GM19351 (cell line): ENCODE results near the gene AKT2.

Experiments
- ATAC-seq: cut with Tn5 transposase; IDR thresholded peaks from one replicate; pipeline ENCODE4 v1.9.1; 2021; ENCODE audit warnings: mild to moderate bottlenecking, moderate library complexity; ENCODE audit not compliant: unreplicated experiment

Gene AKT2

GRCh38 chr19:40255619-40256166 lies 29.5 kb downstream of the AKT2 start:
- no peak for ATAC-seq

DNA sequence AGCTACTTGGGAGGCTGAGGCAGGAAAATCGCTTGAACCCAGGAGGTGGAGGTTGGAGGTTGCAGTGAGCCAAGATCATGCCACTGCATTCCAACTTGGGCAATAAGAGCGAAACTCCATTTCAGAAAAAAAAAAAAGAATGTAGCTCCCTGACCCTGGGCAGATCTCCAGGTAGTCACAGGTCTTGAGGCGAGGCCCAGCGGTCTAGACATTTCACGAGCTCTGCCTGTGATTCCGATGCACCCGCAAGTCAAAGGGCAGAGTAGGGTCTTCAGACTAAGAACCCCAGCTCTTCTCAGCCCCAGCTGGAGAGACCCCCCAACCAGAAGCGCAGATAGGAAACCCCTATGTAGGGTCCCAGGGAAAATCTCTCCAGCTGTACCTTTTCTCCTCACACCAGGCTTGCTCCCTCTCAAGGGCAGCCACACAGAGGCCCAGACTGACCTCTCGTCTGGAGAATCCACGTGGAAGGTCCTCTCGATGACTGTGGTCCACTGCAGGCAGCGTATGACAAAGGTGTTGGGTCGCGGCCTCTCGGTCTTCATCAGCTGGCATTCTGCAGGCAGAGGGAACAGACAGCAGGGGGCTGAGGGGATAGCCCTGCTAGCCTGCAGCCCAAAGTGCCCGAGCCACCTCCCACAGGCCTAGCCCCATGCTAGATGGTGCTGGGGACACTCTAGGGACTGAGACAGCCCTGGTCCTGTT lies 30.3 kb downstream of the AKT2 start:
- ATAC-seq, result no peak

DNA sequence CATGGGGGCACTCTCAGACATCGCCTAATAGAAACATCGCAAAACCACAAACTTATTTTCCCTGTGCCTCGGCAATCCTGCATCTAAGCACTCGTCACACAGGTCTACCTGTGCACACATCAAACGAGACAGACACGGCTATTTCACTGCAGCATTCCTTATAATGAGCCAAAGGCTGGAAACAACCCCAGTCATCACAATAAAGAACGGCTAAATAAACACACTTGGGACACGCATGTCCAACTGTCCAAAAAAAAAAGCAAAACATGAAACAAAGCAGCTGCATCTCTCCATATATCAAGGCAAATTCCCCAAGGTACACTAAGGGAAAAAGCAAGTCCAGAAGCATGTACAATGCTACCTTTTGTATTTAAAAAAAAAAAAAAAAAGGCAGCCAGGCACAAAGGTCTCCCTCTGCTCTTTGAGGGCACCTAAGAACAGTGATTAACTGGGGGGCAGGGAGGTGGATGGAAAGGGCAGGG lies 31.5 kb downstream of the AKT2 start:
- ATAC-seq, result no peak

- no peak for ATAC-seq
Observed at GRCh38 chr19:40252395-40252794, 32.8 kb downstream of the AKT2 start.

DNA sequence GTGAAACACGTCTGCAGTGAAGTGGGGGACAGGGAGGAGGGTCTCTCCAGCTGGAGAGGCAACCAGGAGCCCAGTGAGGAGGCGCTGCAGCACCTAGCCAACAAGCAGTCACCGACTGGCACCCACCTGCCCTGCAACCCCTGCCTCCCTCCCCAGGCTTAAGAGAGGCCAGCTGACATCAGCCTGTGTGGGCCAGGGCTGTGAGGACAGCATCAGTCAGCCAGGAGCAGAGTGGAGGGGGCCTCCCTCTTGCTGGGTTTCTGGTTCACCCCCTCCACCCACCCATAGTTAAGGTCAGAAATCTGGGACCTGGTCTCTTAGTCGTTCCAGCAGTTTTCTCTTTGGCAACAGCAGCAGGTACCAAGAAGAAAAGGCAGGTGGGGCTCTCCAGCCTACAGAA lies 33.2 kb downstream of the AKT2 start:
- ATAC-seq, result no peak

GRCh38 chr19:40251244-40251643 lies 33.9 kb downstream of the AKT2 start:
- ATAC-seq, result no peak

DNA sequence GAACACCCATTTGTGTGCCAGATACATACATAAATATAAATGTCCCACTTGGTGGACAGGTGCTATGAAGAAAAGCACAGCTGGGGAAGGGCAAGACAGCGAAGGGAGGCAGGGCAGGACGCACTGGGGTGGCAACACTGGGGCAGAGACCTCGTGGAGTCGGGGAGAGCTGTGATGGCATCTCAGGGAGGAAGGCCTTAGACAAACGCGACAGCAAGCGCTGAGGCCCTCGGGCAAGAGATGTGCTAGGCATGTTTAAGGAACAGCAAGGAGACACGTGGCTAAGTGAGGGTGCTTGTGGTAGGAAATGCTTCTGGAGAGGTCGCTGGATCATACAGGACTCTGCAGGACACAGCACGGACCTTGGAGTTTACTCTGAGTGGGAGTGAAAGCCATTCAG lies 35.4 kb downstream of the AKT2 start:
- ATAC-seq, result no peak

DNA sequence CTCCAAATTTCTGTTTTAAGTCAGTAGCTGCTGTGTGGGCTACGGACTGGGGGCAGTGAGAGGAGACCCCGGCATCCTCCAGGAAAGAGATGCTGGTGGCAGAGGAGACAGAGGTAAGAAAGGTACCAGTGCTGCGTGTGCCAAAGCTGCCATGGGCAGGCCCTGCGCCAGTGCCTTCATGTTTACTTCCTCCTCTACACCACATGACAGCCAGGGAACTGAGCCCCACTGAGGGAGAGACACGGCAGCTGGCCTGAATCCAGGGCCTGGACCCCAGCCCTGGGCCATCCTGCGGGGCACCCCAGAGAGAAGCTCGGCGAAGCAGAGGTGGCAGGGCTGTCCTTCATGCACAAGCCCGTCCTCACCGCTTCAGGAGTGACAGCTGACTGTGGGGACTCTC lies 35.9 kb downstream of the AKT2 start:
- no peak for ATAC-seq

- no peak for ATAC-seq
Observed at GRCh38 chr19:40247735-40248262, 37.3 kb downstream of the AKT2 start.

- ATAC-seq, result no peak
Observed at GRCh38 chr19:40247178-40247577, 38.0 kb downstream of the AKT2 start.

GRCh38 chr19:40246292-40247073 lies 38.7 kb downstream of the AKT2 start:
- ATAC-seq, result no peak

DNA sequence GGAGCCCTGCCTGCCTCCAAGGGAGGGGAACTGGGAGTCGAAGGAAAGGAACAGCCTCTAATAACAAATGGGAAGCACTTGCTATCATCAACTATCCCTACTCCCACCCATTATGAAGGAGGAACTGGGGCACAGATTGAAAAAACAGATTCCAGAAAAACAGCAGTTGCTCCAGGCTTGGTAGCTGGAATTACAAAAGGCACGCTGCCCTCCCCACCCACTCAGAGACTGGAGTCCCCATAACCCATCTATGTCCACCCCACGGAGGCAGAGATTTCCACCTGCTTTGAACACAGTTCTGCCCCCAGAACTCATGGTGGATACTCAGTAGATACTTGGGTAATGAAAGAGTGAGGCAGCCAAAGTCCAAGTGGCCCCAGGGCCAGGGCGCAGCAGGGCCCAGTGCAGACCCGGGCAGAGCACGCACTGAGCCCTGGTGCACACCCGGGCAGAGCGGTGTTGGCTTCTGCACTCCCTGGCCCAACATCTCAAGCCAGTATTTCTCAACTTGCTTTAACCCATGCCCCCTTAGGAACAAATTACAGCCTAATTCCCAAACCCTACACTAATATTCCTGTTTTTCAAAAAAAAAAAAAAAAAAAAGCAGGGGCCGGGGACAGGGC lies 39.5 kb downstream of the AKT2 start:
- no peak for ATAC-seq

DNA sequence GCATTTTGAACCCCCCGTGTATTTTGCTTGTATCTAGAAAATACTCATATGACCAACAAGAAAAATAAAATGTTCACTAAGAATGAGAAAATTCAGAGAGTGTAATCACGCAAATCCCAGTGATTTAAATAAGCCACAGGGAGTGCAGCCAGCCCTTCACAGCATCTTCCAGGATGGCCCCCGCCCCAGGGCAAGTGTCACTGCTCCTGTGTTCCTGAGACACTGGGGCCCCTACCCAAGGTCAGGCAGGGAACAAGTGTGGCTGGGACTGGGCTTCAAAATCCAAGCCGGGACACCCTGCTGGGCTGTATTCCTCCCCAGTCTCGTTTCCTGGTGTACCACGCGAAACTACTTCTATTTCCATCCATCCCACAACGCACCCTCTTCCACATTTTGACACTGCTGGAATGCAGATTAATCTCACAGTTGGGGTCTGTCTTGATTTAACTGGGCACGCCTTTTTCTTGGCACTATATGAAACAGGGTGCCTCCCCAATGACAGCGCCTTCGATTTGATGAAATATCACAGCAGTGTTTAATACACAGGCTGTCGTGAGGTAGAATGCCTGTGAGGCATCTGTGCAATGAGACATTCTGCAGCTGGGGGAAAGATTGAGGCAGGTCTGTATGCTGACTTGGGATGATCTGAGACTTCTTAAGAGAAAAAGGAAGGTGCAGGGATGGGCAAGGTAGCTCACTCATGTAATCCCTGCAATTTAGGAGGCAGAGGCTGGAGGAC lies 40.4 kb downstream of the AKT2 start:
- ATAC-seq, result no peak

- ATAC-seq, result no peak
Observed at GRCh38 chr19:40243181-40243580, 42.0 kb downstream of the AKT2 start.

DNA sequence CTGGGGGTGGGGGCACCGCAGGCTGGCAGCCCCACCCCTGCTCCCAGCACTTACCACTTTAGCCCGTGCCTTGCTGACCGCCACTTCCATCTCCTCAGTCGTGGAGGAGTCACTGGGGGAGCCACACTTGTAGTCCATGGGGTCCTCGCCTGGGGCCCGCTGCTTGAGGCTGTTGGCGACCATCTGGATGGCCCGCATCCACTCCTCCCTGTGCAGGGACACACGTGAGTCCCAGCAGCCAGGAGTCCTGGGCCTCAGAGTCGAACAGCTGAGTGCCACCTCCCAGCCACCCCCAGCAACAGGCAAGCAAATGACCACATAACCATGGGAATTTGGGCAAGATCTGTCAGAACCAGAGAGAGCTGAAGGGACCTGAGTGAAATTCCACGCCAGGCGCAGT lies 42.7 kb downstream of the AKT2 start:
- ATAC-seq, result no peak

GRCh38 chr19:40241809-40242384 lies 43.2 kb downstream of the AKT2 start:
- no peak for ATAC-seq

GRCh38 chr19:40241125-40241808 lies 43.9 kb downstream of the AKT2 start:
- ATAC-seq, result no peak

- no peak for ATAC-seq
Observed at GRCh38 chr19:40240332-40240731, 44.8 kb downstream of the AKT2 start.

DNA sequence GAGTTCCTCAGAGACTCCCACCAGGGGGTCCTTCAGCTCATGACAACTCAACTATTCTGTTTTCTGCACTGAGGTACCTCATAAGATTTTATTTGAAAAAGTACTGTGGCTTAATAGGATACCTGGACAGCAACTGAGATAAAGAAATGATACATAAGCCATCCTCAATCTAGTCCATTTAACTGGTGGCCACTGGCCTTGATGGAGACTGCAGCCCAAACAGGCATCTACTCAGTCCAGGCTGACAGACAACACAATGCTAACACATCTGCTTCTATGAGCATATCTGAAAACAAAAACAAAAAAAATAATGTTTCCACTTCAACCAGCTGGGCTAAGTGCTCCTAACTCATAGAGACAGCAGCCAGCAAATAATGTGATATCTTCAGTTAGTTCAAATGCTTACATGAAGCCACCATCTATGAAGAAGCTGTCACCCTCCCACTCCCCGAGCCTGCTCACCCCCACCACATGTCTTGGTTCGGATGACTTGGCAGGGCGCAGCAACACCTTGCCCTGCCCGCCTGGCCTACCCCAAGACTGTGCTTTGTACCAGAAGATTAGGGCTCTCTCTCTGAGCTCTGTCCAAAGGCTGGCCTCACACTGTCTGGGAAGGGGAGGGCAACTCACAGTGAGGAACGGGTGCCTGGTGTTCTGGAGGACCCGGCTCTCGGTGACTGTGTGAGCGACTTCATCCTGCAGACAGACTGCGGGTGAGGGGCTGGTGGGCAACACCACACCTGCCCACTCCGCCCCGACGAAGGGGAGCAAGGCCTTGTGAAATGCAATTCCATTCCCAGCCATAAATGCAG lies 45.5 kb downstream of the AKT2 start:
- ATAC-seq, result no peak
